H1 (cell line): ENCODE results near the gene BNC2.

Experiments used
- CHD2 ChIP-seq: IDR thresholded peaks from 2 replicates; pipeline ENCODE4 v1.6.1; 2012; ENCODE audit warnings: low read length, improper control_type of control experiment
- CTCF ChIP-seq, 3 experiments: IDR thresholded peaks; 1 replicate in 2 of 3; 2 replicates in 1 of 3; pipeline versions ENCODE4 v1.5.1 to v1.6.1; 2011; ENCODE audit warnings: low read length in 3 of 3, mild to moderate bottlenecking in 3 of 3, inconsistent platforms in 2 of 3, low read depth in 1 of 3, moderate library complexity in 1 of 3; ENCODE audit not compliant: insufficient read depth in 1 of 3; ENCODE audit errors: control extremely low read depth in 1 of 3
- EGR1 ChIP-seq: IDR thresholded peaks from 2 replicates; pipeline ENCODE4 v1.6.1; 2011; ENCODE audit warnings: low read depth, low read length, borderline replicate concordance
- EZH2 ChIP-seq: fragments of 200-600 bp; sonication (generic); IDR thresholded peaks from 2 replicates; pipeline ENCODE4 v1.7.1; 2012; ENCODE audit warnings: low read depth, mild to moderate bottlenecking, moderate library complexity, low read length, inconsistent platforms; ENCODE audit not compliant: severe bottlenecking
- HDAC2 ChIP-seq, 2 experiments: fragments of 300-600 bp in 1 of 2; sonication (generic) in 1 of 2; IDR thresholded peaks; 2 replicates each; pipeline ENCODE4 v1.6.1; 2011 to 2012; ENCODE audit warnings: low read depth in 2 of 2, low read length in 2 of 2, mild to moderate bottlenecking in 2 of 2, moderate library complexity in 2 of 2, borderline replicate concordance in 1 of 2, inconsistent platforms in 1 of 2
- KDM5A ChIP-seq: fragments of 200-600 bp; IDR thresholded peaks from 2 replicates; pipeline ENCODE4 v1.7.1; 2012; ENCODE audit warnings: mild to moderate bottlenecking, low read length, inconsistent platforms, mixed read lengths
- MAX ChIP-seq: IDR thresholded peaks from 2 replicates; pipeline ENCODE4 v1.6.1; 2012; ENCODE audit warnings: inconsistent platforms
- POLR2A ChIP-seq, 2 experiments: IDR thresholded peaks; 1 replicate in 1 of 2; 2 replicates in 1 of 2; pipeline ENCODE4 v1.6.1; 2011; ENCODE audit warnings: low read depth in 2 of 2, low read length in 2 of 2, mild to moderate bottlenecking in 2 of 2; ENCODE audit errors: control extremely low read depth in 1 of 2
- RNF2 ChIP-seq: fragments of 200-900, 300-1000 bp; sonication (generic); IDR thresholded peaks from 2 replicates; pipeline ENCODE4 v1.7.1; 2016; ENCODE audit warnings: borderline replicate concordance, low read depth, mild to moderate bottlenecking, antibody characterized with exemption, low read length; ENCODE audit not compliant: poor library complexity, severe bottlenecking; ENCODE audit errors: missing control alignments
- SIN3A ChIP-seq, 2 experiments: IDR thresholded peaks in 1 of 2; conservative IDR thresholded peaks in 1 of 2; 2 replicates each; pipeline ENCODE4 v1.6.1; 2011 to 2012; ENCODE audit warnings: low read length in 2 of 2, improper control_type of control experiment in 1 of 2, low read depth in 1 of 2, mild to moderate bottlenecking in 1 of 2
- SP1 ChIP-seq: IDR thresholded peaks from 2 replicates; pipeline ENCODE4 v1.6.1; 2011; ENCODE audit warnings: low read depth, low read length
- USF2 ChIP-seq: IDR thresholded peaks from 2 replicates; pipeline ENCODE4 v1.6.1; 2011; ENCODE audit warnings: low read length, improper control_type of control experiment
- ZNF274 ChIP-seq: IDR thresholded peaks from 2 replicates; pipeline ENCODE4 v1.7.0; 2012; ENCODE audit warnings: low read length, borderline replicate concordance; ENCODE audit errors: extremely low read depth

GRCh38 chr9:16361939-16362338, 508.5 kb downstream of the BNC2 start:
- no peak for TF ChIP-seq SIN3A (conservative IDR thresholded peaks at IDR 0.05 in 1 of 2, IDR thresholded peaks at IDR 0.05 in 1 of 2; ENCODE audit: low read depth in 1 of 2, low read length in 2 of 2)
- TF ChIP-seq HDAC2 (IDR thresholded peaks at IDR 0.05; ENCODE audit: borderline replicate concordance in 1 of 2, low read depth in 2 of 2, low read length in 2 of 2): no peak
- no peak for TF ChIP-seq KDM5A
- no peak for TF ChIP-seq SP1
- TF ChIP-seq EZH2: no peak
- TF ChIP-seq EGR1: no peak
- TF ChIP-seq MAX: no peak
- no peak for TF ChIP-seq ZNF274
- no peak for TF ChIP-seq RNF2
- no peak for TF ChIP-seq POLR2A (IDR thresholded peaks at IDR 0.05; ENCODE audit: control extremely low read depth in 1 of 2, low read depth in 2 of 2, low read length in 2 of 2)
- no peak for TF ChIP-seq USF2
- no peak for TF ChIP-seq CHD2
- no peak for TF ChIP-seq CTCF (IDR thresholded peaks at IDR 0.05; ENCODE audit: control extremely low read depth in 1 of 3, insufficient read depth in 1 of 3, low read depth in 1 of 3, low read length in 3 of 3)
